Sigmoid colon (tissue), 4 donors: Measurements from ENCODE around the gene ERI3.

Experiments
- EP300 ChIP-seq, 4 donors: sonication (generic); formaldehyde crosslinking; IDR thresholded peaks; one replicate each; pipeline ENCODE4 v1.6.1; 2017; ENCODE audit warnings: antibody characterized with exemption in 4 of 4
- POLR2A ChIP-seq, 2 donors: fragments of 450-650 bp; IDR thresholded peaks; one replicate each; pipeline ENCODE4 v1.6.1; 2016; ENCODE audit warnings: antibody characterized with exemption in 2 of 2, mild to moderate bottlenecking in 2 of 2, moderate library complexity in 2 of 2
- TF ChIP-seq, protein P1 (sequence below), 4 experiments: fragments of 450-650 bp in 3 of 4; fragments of 200-600 bp in 1 of 4; IDR thresholded peaks; one replicate each; pipeline ENCODE4 v1.5.1; 2016 to 2019; ENCODE audit warnings: antibody characterized with exemption in 4 of 4, mild to moderate bottlenecking in 3 of 4, moderate library complexity in 2 of 4

DNA sequence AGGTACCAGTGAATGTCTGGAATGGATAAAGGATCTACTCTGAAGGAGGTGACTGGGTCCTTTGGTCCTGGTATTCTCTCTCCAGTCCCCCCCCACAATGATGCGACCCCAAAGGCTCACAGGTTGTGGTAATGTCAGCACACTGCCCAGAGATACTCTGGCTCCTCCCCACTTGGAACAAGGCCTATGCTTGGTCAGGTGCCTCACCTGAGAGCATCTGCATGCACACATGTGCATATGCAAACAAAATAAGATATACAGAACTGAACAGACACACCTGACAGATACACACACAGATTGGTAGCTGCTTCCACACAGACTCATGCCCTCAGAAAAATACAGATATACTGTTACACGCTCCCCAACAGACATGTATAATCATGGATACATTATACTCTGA lies 108.3 kb downstream of the ERI3 start:
- TF ChIP-seq, protein P1, sequence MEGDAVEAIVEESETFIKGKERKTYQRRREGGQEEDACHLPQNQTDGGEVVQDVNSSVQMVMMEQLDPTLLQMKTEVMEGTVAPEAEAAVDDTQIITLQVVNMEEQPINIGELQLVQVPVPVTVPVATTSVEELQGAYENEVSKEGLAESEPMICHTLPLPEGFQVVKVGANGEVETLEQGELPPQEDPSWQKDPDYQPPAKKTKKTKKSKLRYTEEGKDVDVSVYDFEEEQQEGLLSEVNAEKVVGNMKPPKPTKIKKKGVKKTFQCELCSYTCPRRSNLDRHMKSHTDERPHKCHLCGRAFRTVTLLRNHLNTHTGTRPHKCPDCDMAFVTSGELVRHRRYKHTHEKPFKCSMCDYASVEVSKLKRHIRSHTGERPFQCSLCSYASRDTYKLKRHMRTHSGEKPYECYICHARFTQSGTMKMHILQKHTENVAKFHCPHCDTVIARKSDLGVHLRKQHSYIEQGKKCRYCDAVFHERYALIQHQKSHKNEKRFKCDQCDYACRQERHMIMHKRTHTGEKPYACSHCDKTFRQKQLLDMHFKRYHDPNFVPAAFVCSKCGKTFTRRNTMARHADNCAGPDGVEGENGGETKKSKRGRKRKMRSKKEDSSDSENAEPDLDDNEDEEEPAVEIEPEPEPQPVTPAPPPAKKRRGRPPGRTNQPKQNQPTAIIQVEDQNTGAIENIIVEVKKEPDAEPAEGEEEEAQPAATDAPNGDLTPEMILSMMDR (IDR thresholded peaks at IDR 0.05) = no peak
- TF ChIP-seq EP300 (IDR thresholded peaks at IDR 0.05) = no peak
- TF ChIP-seq POLR2A (IDR thresholded peaks at IDR 0.05) = no peak
